Esophagus (tissue), 2 donors: ENCODE measurements around the gene SAMD9. TPM values are rescaled to one million over a fixed set of nuclear protein-coding genes. Genes with fewer than 3 reads are reported as not detected.
"Not testable (repeated sequence)": the region's sequence is repeated elsewhere in the genome, so short reads cannot be mapped to it uniquely, and the experiment has no call there.

Experiments
- H3K27ac ChIP-seq, 2 donors: one replicate each; pipeline ENCODE4 v1.5.1; 2013; ENCODE audit warnings: low read depth in 2 of 2, mild to moderate bottlenecking in 2 of 2, inconsistent platforms in 1 of 2, low read length in 1 of 2, moderate library complexity in 1 of 2
- H3K27me3 ChIP-seq, 2 donors: one replicate each; pipeline ENCODE4 v1.6.1; 2013; ENCODE audit warnings: low read length in 2 of 2, control low read depth in 1 of 2, mild to moderate bottlenecking in 1 of 2; ENCODE audit not compliant: insufficient read depth in 2 of 2, control insufficient read depth in 1 of 2
- H3K36me3 ChIP-seq, 2 donors: one replicate each; pipeline ENCODE4 v1.6.1; 2013; ENCODE audit warnings: low read length in 1 of 2; ENCODE audit not compliant: control insufficient read depth in 2 of 2, insufficient read depth in 2 of 2
- H3K4me1 ChIP-seq, 2 donors: one replicate each; pipeline ENCODE4 v1.6.1; 2013; ENCODE audit warnings: low read length in 1 of 2; ENCODE audit not compliant: control insufficient read depth in 2 of 2, insufficient read depth in 2 of 2
- H3K4me3 ChIP-seq, 2 donors: one replicate each; pipeline ENCODE4 v1.5.1; 2013; ENCODE audit warnings: low read length in 2 of 2, mild to moderate bottlenecking in 2 of 2, low read depth in 1 of 2, moderate library complexity in 1 of 2
- H3K9me3 ChIP-seq, 2 donors: one replicate each; pipeline ENCODE4 v1.6.1; 2013; ENCODE audit warnings: mild to moderate bottlenecking in 2 of 2, low read depth in 1 of 2, low read length in 1 of 2, moderate library complexity in 1 of 2; ENCODE audit not compliant: control insufficient read depth in 2 of 2, insufficient read depth in 1 of 2
- WGBS, 2 donors: extraction: QIAGEN DNeasy Blood & Tissue Kit; methylation state at CpG; one replicate each; pipeline ENCODE4 v1.1.7; 2013; 5-methylcytosine and 5-hydroxymethylcytosine counted together
- polyA plus RNA-seq, 2 donors: library from polyadenylated mRNA; stranded (reverse); fragments of 200-250 nt; gene quantifications; one replicate each; pipeline ENCODE4 v1.2.3, GENCODE V29; 2013
- donor health status: healthy with polysubstance abuse.
- donor health status: Bipolar disorder and iron deficiency.

The SAMD9 gene
- polyA plus RNA-seq, 2 donors: 22.1 to 25.2 TPM

DNA sequence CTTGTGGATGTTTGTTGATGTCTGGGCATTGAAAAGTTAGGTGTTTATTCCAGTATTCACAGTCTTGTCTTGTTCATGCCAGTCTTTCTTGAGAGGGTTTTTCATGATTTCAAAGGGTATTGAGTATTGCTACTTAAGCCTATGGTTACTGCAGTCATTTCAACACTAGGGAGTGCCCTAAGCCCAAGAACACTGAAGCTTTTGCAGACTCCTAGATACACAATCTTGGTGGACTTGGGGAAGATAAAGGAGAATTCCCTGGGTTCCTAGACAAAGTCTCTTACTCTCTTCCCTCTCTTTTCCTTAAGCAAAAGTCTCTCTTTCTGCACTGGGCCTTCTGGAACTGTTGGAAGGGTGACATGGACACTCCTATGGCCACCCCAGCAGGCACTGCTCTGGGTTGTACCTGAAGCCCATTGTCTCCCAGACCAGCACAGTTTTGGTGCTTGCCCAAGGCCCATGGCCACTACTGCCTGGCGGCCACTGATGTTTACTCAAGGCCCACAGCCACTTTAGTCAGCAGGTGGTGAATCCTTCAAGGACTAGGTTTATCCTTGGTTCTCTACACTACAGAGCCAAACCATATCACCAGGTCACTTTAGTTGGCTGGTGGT is 24.9 kb downstream of the SAMD9 start:
- 71 to 79% methylated on average over 1 of the region's 1 CpG for WGBS, 2 donors
- no peak overlapping the region for H3K4me3 ChIP-seq
- no peaks in the 10 kb centered on the region for H3K27me3 ChIP-seq
- no peaks in the 10 kb centered on the region for H3K9me3 ChIP-seq
- H3K27ac ChIP-seq: no peak overlapping the region
- H3K36me3 ChIP-seq: no peaks in the 10 kb centered on the region
- H3K4me1 ChIP-seq: no peaks in the 10 kb centered on the region

DNA sequence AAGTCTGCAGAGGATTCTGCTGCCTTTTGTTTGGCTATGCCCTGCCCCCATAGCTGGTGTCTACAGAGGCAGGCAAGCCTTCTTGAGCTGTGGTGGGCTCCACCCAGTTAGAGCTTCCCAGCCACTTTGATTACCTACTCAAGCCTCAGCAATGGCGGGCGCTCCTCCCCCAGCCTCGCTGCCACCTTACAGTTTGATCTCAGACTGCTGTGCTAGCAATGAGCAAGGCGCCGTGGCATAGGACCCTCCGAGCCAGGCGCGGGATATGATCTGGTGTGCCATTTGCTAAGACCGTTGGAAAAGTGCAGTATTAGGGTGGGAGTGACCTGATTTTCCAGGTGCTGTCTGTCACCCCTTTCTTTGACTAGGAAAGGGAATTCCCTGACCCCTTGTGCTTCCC is 44.4 kb downstream of the SAMD9 start:
- H3K4me1 ChIP-seq, H3K4me3 ChIP-seq, H3K27me3 ChIP-seq, H3K36me3 ChIP-seq, H3K27ac ChIP-seq, H3K9me3 ChIP-seq: not testable (repeated sequence)
- 92 to 95% methylated on average over 9 of the region's 9 CpGs for WGBS, 2 donors

DNA sequence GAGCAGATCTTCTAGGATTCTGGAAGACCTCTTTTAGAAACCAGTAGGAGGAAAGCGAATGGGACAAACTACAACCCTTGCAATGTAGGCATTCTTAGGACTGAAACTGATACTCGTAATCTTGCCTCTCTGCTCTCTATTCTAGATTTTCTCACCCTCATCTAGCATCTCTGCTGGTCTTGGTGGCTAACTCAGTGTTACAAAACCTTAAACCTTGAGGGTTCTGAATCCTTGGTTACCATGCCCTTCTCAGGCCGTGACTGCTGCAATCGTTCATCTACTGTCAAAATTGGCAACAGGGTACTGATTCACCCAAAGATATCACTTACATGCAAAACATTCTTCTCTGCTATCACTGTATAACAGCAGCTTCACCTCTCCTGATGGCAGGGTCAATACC is 55.2 kb downstream of the SAMD9 start:
- Histone ChIP-seq H3K27ac (no peak overlapping the region), H3K36me3 (no peaks in the 10 kb centered on the region), H3K4me1 (no peaks in the 10 kb centered on the region), H3K4me3 (no peak overlapping the region), H3K27me3 (no peaks in the 10 kb centered on the region), H3K9me3 (no peaks in the 10 kb centered on the region)
- 74 to 86% methylated on average over 4 of the region's 4 CpGs for WGBS, 2 donors

DNA sequence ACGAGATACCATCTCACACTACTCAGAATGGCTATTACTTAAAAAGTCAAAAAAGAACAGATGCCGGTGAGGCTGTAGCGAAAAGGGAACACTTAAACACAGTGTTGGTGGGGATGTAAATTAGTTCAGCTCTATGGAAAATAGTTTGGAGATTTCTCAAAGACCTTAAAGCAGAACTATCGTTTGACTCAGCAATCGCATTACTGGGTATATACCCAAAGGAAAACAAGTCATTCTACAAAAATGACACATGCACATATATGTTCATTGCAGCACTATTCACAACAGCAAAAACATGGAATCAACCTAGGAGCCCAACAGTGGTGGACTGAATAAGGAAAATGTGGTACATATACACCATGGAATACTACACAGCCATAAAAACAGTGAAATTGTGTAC is 56.9 kb downstream of the SAMD9 start:
- H3K4me1 ChIP-seq: no peaks in the 10 kb centered on the region
- no peaks in the 10 kb centered on the region for H3K27me3 ChIP-seq
- no peak overlapping the region for H3K27ac ChIP-seq
- H3K36me3 ChIP-seq: no peaks in the 10 kb centered on the region
- 86 to 88% methylated on average over 5 of the region's 5 CpGs for WGBS, 2 donors
- H3K9me3 ChIP-seq: no peaks in the 10 kb centered on the region
- H3K4me3 ChIP-seq: no peak overlapping the region

DNA sequence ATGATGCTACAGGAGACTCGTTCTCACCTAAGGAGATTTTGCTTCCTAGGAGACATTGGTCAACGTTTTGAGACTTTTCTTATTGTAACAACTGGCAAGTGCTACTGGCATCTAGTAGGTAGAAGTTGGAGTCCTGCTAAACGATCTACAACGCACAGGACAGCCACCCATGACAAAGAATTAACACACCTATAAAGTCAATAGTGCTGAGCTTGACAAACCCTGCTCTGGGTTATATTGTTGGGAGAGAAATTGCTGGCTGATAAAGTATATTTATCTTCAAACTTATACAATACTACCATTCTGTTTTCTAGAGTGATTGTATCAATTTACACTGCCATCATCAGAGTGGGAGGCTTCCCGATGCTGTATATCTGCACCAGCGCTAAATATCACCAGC is 57.8 kb downstream of the SAMD9 start:
- WGBS, 2 donors: 75 to 76% methylated on average over 6 of the region's 6 CpGs

DNA sequence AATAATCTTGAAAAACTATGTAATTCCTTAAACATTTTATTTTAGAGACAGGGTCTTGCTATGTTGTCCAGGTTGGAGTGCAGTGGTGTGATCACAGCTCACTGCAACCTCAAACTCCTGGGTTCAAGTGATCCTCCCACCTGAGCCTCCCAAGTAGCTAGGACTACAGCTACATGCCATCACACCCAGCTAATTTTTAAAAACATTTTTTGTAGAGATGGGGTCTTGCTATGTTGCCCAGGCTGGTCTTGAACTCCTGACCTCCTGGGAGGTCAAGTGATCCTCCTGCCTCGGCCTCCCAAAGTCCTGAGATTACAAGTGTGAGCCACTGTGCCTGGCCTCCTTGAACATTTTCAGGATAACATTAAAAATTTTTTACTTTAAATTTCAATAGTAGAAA is 61.2 kb downstream of the SAMD9 start:
- H3K4me3 ChIP-seq, H3K27ac ChIP-seq, H3K27me3 ChIP-seq, H3K4me1 ChIP-seq, H3K9me3 ChIP-seq, H3K36me3 ChIP-seq: not testable (repeated sequence)
- WGBS, 2 donors: 92 to 93% methylated on average over 1 of the region's 1 CpG

More for the DNA sequence above, 57.8 kb downstream of the SAMD9 start:
- Histone ChIP-seq H3K27me3 (no peaks in the 10 kb centered on the region), H3K9me3 (no peaks in the 10 kb centered on the region), H3K36me3 (no peaks in the 10 kb centered on the region), H3K27ac (no peak overlapping the region), H3K4me3 (no peak overlapping the region), H3K4me1 (no peaks in the 10 kb centered on the region)

DNA sequence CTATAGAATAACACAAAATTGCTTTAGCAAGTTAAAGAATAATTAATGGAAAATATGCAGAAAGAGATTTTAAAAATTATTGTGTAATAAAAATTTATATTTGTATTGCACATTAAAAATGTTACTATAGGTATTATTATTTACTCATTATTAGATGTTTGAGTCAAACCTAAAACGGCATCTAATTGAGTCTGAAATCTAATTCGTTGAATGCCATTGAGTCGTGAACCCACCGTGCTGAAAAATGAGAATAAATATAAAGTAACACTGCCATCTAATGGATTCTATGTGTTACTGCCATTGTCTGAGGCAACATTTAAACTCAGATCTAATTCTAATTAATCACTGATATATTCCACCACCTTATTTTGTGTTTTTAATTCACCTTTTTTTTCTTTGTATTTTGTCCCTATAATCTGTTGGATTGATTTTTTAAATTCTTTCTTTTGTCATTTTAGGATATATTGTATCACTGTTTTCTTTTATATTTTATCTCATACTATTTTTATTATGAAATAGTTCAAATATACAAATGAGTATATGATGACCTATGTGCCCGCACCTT is 62.2 kb downstream of the SAMD9 start:
- Histone ChIP-seq H3K27me3 (no peaks in the 10 kb centered on the region), H3K27ac (no peak overlapping the region), H3K36me3 (no peaks in the 10 kb centered on the region), H3K4me3 (no peak overlapping the region), H3K4me1 (no peaks in the 10 kb centered on the region), H3K9me3 (no peaks in the 10 kb centered on the region)
- WGBS, 2 donors: 5 to 7% methylated on average over 5 of the region's 5 CpGs

DNA sequence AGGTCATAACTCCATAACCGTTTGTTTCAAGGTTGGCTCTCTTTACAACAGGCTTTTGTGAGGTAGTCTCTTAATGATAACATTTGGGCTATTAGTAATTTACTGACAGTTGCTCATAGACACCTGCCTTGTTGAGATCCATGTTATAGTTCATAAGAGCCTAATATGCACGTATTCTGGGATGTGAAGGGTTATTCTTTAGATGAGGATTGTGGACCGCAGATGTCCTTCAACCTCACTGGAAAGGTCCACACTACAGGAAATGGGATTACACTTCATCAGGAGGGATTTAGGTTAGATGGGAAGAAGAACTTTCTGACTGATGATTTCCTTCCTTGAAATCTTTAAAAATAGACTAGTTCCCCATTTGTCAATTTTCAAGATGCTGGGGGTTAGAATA is 62.8 kb downstream of the SAMD9 start:
- no peaks in the 10 kb centered on the region for H3K9me3 ChIP-seq
- H3K36me3 ChIP-seq: no peaks in the 10 kb centered on the region
- H3K4me1 ChIP-seq: no peaks in the 10 kb centered on the region
- H3K4me3 ChIP-seq: no peak overlapping the region
- H3K27me3 ChIP-seq: no peaks in the 10 kb centered on the region
- no peak overlapping the region for H3K27ac ChIP-seq
- 47 to 70% methylated on average over 3 of the region's 3 CpGs for WGBS, 2 donors

DNA sequence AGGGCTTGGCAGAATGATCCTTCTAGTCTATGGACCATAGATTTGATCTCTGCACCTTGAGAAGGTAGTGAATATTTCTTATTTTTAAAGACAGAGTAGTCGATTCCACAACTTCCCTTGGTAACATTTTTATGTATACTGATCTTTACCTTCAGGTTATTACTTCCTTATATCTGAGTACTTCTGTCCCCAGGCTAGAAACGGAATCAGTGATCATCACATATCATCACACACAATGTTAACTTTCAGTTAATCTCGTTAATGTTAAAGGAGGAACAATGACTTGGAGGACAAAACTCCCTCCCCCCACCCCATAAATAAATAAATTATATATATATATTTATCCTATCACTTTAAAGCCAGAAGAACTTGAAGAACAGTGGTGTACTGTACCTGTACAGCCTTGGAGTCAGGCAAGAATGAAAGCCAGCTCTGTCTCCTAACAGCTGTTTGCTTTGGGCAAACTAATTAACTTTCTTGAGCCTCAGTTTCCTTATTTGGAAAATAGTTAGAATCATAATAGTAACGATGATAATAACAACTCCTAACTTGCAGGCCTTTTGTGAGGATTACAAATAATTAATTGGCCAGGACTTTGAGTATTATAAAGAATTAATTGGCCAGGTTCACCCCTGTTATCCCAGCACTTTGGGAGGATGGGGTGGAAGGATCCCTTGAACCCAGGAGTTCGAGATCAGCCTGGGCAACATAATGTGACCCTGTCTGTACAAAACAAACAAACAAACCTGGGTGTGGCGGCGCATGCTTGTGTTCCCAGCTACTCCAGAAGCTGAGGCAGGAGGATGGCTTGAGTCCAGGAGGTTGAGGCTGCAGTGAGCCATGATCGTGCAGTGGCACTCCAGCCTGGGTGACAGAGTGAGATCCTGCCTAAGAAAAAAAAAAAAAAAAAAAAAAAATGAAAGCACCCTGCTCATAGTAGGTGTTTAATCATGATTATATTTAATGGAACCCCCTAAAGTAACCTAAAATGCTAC is 63.5 kb downstream of the SAMD9 start:
- Histone ChIP-seq H3K4me1 (no peaks in the 10 kb centered on the region), H3K9me3 (no peaks in the 10 kb centered on the region), H3K36me3 (no peaks in the 10 kb centered on the region), H3K27ac (no peak overlapping the region), H3K4me3 (no peak overlapping the region), H3K27me3 (no peaks in the 10 kb centered on the region)
- 54 to 64% methylated on average over 8 of the region's 8 CpGs for WGBS, 2 donors
